Stimulated activated CD4-positive, alpha-beta T cell treated with anti-CD3 and anti-CD28 coated beads, Interleukin-1b, Interleukin-23, amount 100 ng/mL, for 48 hours (primary cell): ENCODE measurements around the gene FAHD2B.
"Not testable (repeated sequence)": the region's sequence is repeated elsewhere in the genome, so short reads cannot be mapped to it uniquely, and the experiment has no call there.

Experiments
- DNase-seq: peaks from one replicate; pipeline ENCODE4 v3.0.0-alpha.2; 2020

FAHD2B gene, protein sequence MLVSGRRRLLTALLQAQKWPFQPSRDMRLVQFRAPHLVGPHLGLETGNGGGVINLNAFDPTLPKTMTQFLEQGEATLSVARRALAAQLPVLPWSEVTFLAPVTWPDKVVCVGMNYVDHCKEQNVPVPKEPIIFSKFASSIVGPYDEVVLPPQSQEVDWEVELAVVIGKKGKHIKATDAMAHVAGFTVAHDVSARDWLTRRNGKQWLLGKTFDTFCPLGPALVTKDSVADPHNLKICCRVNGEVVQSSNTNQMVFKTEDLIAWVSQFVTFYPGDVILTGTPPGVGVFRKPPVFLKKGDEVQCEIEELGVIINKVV

DNA sequence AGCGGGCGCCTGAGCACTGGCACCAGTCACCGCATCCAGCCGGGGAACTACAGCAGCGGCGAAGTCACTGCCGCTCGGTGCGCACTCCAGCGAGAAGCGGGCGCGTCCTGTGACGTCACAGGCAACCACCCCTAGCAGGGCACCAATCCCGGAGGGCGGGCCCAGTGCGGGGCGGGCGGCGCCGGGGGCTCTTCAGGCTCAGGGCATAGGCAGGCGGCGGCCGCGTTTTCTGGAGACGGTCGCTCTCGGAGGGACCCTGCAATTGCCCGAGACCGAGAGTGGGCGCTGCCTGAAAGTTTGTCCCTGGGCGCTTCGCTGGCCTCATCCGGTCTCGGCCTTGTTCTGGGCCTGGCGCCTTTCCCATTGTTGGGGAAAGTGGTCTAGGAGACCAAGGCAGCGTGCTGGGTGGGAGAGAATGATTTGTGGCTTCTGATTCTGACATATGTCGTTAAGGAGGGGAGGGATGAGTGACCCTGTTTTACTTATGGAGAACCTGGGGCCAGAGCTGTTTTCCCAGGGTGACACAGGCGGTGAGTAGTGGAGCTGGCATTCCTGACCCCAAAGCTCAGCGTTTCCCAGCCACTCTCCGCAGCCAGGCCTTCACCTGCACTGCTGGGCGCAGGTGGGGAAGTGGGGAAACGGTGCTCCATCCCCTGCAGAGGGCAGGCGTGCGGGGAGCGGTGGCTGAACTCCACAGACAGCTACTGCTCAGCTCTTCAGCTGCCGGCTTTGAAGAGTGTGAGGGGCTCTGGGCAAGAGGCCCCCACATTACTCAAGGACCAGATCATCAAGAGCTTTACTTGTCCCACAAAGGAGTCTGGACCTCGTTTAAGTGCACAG, at the start of gene FAHD2B:
Gene FAHD2B (minus strand): TSS at position 111 of the 840 bp plus-strand sequence. CDS start 3,176 bp downstream, outside the sequence.
- DNase-seq, result peak; percentile 84

DNA sequence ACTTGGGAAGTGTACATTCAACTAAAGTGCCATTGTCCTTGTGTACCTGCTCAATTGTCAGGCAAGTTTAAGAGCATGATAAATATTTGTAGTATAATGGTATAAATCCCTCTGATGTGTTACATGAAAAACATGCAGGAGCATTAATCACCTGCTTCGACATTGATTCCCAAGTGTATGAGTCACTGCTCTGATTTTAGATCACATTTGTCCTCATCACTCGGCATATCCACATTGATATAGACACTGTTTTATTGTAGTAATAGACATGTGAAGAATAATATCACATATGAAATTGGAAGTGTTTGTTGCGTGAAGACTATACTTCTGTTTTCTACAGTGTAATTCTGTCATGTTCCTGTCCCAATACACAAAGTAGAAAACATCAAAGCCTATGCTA, 49.3 kb upstream of the FAHD2B start:
- not testable (repeated sequence) for DNase-seq

DNA sequence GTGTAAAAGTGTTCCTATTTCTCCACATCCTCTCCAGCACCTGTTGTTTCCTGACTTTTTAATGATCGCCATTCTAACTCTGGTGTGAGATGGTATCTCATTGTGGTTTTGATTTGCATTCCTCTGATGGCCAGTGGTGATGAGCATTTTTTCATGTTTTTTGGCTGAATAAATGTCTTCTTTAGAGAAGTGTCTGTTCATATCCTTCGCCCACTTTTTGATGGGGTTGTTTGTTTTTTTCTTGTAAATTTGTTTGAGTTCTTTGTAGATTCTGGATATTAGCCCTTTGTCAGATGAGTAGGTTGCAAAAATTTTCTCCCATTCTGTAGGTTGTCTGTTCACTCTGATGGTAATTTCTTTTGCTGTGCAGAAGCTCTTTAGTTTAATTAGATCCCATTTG, 34.4 kb upstream of the FAHD2B start:
- DNase-seq, result not testable (repeated sequence)

DNA sequence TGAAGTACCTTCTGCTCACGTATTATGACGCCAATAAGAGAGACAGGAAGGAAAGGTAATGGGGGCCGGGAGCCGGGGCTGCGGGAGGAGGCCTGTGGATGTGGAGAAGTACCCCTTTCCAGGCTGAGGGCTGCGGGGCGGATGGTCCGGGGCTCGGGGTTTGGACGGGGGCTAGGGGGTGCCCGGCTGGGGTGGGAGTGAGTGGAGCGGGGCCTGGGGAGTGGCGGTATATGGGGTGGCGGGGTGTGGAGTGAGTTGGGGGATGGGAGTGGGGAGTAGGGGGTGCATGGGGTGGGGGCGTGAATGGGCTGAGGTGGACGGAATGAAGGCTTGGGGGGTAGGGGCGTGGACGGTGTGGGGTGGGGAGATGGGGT, 19.2 kb upstream of the FAHD2B start:
- not testable (repeated sequence) for DNase-seq

DNA sequence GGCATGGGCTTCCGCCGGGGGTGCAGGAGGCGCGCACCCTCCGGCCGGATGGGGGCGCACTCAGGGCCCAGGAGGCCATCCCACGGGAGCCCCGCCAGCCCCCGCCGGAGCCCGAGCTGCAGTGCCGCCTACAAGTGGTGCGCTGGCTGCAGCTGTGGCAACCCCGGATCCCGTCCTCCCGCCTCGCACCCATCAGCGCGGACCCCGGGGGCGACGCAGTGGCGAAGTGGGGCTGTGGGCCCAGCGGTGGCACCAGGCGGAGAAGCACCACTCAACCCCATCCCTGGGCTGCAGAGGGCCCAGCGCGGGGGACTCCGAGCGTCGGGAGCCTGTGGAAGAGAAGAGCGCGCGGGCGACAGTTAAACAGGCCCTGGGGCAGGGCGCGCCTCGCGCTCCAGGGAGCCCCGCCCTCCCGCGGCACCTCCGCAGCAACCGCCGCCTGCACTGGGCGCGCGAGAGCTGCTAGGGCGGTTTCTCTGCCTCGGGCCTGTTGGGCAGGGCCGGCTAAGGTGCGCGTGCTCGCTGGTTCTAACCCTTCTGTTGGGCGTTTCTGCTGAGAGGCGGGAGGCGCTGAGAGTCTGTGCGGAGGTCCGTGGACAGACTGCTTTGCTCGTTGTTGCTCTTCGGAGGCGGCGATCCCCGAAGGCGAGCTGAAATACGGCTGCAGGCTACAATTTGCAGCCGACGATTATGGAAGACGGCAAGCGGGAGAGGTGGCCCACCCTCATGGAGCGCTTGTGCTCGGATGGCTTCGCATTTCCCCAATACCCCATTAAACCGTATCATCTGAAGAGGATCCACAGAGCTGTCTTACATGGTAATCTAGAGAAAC, 18.6 kb upstream of the FAHD2B start, which contains the start of gene ANKRD36:
Gene ANKRD36 (plus strand): TSS at position 104 of the 832 bp plus-strand sequence. CDS start 587 bp downstream, at position 691.
- DNase-seq, result peak; percentile 88

DNA sequence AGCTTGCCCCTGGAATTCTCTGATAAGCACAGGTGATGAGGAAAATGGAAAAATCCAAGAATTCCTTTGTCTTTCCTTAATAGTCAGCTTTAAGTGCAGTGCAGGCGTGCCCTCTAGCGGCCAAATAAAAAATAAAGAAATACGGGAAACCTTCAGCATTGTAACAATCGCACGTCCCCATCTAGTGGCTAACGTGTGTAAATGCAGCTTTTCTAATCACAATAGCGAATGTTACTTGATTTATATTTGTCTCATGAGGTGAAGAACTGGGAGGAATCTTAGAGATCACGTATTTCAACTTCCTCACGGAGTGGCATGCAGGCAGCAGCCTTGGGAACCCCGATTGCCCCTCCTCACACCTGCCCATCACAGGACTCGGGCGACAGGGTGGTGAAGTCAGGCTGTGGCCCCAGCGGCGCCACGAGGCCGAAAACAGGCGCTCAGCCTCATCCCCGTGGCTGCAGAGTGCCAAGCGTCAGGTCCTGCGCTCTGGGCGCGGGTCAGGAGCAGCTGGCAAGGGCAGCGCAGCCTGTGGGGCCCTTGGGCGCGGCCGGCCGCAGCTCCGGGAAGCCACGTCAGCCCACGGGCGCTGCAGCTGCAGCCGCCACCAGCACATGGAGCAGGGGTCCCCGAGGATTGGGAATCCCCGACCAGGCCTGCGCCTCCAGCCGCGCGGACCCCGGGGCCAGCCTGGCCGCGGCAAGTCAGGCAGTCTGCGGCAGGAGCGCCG, 17.8 kb upstream of the FAHD2B start:
- DNase-seq, result peak; percentile 38

DNA sequence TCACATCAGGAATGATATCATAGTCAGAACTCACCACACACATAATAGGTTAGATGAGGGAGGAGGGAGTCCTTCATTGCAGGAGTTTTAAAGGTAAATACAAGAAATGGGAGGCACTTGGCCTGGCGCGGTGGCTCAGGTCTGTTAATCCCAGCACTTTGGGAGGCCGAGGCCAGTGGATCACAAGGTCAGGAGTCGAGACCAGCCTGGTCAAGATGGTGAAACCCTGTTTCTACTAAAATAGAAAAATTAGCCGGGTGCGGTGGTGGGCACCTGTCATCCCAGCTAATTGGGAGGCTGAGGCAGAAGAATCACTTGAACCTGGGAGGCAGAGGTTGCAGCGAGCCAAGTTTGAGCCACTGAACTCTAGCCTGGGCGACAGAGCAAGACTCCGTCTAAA, 16.6 kb upstream of the FAHD2B start:
- DNase-seq, result not testable (repeated sequence)

DNA sequence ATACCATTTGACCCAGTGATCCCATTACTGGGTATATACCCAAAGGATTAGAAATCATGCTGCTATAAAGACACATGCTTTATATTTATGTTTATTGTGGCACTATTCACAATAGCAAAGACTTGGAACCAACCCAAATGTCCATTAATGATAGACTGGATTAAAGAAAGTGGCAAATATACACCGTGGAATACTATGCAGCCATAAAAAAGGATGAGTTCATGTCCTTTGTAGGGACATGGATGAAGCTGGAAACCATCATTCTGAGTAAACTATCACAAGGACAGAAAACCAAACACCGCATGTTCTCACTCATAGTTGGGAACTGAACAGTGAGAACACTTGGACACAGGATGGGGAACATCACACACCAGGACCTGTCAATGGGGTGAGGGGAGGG, 12.2 kb upstream of the FAHD2B start:
- DNase-seq, result not testable (repeated sequence)

DNA sequence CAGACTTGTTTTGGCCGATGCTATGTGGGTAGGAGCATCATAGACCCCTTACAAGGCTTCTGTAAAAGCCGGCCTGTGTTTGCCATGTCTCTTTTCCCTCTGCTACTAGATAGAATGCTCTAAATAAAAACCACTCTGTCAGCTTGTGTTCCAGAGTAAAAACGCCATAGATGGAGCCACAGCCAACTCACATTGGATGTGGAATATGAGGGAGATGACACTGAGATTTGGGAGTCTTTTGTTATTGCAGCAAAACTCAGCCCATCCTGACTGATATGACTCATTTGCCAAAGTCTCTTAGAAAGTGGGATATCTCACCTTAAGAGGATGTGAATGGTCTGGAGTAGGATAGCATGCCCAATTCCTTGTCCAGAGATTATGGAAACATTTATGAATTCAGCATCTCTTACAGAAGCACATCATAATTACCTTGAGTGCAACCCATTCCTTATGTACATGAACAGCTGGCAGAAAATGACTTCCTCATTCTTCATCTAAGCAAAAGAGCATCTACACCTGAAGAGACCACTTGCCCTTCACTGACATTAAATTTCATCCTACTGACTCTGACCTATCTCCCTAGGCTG, 4.2 kb upstream of the FAHD2B start:
- DNase-seq, result not testable (repeated sequence)

DNA sequence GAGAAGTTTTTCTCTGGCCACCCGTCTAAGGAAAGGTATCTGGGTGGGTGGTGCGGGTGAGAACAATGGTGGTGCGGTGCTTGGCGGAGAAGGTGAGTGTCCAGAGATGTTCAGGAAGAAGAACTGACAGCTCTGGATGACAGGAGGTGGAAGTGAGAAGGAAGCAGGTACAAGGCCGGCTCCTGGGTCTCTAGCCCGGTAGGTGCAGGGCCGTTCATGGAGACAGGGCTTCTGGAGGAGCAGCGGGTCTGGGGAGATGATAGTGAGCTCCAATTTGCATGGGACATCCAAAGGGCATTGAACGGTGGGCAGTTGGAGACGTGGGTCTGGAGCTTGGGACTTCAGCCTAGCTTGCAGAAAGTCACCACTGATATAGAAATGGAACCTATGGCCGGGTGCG, 979 bp upstream of the FAHD2B start:
- no peak for DNase-seq

DNA sequence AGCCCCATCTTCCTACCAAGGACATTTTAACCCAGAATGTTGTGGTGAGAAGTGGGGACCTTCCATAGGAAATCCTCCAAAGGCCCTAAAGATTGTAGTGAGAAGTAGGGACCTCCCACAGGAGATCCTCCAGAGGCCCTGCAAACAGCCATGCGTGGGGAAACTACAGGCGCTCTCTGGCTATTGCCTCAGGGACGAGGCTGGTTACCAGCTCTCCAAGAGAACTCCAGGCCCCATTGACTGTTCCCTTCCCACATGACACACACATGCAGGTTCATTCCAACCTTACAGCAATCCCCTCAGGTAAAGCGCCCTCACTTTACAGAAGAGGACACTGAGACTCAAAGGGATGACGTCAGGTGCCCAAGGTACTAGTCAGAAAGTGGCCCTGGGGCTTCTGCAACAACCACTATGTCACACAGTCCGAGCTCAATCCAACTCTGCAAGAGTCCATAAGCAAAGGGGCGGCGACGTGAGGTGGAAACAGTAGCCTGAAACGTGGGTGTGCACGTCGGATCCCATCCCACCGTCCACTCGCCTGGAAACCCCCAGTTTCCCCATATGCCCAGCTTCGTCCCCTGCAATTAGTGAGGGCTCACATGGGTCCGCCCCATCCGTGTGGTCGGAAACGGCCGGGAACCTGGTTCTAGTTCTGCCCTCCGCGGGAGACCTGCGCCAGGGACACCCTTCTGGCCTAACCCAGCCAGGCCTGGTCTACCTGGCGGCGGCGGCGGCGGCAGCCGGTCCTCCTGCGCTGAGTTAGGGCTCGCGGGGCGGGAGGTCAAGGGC, 505 bp downstream of the FAHD2B start:
- DNase-seq, result not testable (repeated sequence)

DNA sequence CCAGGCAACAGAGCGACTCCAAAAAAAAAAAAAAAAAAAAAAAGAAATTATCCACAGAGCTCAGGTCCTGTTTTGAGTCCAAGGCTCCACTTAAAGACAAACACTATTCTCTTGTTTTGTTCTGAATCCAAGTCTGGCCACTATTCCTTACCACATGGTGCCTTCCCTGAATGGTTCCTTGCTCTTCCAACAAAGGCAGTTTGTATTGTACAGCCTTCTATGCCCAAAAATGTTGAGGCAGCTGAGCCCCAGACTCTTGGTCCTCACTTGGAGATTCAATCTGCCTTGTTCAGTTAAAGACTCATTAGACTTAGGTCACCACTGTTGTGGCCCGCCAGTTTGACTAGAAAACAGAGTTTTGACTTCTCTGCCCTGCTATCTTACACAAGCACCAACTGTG, 1.7 kb downstream of the FAHD2B start:
- not testable (repeated sequence) for DNase-seq

DNA sequence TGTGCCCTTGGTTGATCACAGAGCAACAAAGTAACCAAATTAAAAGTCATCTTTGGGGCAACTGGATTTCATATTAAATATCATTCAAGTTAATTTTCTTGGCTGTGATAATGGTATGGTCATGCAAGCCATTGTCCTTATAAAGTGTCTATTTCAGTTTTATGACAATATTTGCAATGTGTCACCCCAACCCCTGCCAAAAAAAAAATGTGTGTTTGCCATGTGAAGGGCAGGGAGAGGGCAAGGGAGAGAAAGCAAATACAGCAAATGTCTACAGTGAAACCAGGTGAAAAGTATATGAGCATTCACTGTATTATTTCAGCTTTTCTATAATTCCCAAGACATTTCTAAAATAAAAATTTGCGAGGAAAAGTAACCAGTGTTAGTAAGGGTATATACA, 6.0 kb downstream of the FAHD2B start:
- DNase-seq, result not testable (repeated sequence)

DNA sequence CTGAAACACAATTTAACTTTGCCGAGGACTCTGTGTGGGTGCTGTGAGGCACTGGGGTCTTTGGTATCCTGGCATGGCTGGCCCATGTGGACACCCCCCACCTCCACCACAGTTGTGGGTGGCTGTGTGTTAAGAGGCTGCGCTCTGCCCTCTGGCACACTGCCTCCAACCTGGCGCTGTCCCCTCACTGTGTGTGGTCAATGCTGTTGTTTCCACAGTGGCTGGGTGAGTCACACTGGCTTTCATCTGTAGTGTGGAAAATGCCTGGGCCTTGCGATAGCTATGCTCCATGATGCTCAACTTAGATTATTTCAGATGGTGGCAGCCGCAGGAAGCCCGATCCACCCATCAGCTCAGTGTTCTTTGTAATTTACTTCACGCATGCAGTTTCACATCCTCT, 9.6 kb downstream of the FAHD2B start:
- DNase-seq, result not testable (repeated sequence)

DNA sequence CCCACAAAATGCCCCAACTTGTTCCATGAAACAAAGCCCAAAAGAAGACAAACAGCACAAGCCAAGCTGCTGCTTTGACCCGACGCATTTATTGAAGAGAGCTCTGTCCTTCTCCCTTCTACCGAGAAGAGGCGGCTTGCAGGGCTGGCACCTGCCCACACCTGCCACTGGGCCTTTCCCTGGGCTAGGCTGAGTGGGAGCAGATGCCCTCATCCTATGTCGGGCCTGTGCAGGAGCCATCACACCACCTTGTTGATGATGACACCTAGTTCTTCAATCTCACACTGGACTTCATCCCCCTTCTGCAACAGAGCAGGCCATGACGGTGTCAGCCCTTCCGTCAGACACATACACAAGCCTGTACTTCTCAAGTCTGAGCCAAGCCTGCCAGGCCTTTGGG, 11.2 kb downstream of the FAHD2B start:
- DNase-seq, result not testable (repeated sequence)

DNA sequence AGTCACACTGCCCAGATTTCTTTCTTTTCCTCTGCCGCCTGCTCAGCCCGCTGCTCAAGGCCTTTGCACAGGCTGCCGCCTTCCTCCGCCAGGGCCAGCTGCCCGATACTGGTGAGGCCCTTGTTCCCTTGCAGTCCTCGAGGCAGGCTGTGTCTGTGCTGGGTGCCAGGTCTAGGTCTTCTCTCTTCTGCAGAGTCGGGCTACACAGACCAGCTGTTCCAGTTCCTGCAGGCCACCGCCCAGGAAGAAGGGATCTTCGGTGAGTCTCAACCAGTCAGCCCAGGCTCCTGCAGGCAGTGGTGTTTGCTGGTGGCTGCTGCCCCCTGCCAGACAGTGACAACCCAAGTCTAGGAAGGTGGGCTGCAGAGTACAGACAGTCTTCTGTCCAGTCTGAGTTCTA, 12.5 kb downstream of the FAHD2B start:
- not testable (repeated sequence) for DNase-seq

DNA sequence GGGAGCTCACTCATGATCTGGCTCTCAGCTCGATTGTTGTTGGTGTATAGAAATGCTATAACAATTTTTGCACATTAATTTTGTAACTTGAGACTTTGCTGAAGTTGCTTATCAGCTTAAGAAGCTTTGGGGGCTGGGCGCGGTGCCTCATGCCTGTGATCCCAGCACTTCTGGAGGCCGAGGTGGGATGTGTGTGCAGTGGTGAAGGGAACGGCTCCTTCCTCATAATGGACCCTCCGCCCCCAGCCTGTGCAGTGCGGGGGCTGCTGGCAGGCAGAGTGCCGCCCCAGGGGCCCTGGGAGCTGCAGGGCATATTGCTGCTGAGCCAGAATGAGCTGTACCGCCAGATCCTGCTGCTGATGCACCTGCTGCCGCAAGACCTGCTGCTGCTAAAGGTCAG, 13.8 kb downstream of the FAHD2B start:
- not testable (repeated sequence) for DNase-seq

DNA sequence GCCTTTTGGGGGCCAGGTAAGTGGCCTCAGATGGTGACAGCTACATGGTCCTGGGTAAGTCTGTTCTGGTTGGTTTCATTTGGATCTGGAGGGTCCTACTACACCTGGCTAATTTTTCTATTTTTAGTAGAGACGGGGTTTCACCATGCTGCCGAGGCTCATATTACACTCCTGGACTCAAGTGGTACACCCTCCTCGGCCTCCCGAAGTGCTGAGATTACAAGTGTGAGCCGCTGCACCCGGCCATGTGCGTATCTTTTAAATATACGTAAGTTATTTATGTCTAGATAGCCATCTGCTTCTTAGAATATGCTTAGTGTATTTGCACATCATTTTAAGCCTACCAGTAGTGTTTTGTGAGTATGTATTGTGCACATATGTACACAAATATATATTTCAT, 17.5 kb downstream of the FAHD2B start:
- DNase-seq, result not testable (repeated sequence)

DNA sequence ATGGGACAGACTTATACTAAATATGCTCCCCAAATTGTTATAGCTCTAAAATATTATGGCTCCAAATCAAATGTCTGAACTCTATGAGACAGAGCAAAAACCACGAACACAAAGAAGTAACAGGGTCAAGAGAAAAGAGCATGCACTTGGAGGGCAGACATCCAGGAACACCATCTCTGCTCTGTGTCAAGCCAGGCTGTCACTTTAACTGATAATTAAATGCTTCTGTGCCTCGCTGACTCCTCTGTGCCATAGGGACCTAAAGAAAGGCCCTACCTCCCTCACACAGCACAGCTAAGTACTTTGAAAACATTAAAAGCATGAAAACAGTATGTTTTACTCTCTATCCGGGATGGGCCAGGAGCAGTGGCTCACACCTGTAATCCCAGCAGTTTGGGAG, 23.8 kb downstream of the FAHD2B start:
- DNase-seq, result not testable (repeated sequence)

DNA sequence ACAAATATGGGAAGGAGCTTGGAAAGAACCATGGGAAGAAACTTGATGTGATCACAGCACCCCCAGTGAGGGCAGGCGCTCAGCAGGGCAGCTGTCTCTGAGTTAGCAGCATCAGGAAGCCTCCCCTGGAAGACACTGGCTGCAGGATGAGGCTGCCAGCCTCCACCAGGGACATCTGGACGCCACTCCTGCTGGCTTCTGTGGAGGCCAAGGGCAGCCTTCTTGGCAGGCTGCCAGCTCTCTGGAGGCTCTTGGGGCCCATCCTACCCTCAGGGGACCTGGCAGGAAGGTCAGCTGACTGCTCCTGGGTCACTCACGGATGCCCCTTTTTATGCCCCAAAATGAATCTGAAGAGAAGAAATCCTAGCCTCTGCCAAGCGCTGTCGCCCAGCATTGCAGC, 26.0 kb downstream of the FAHD2B start:
- not testable (repeated sequence) for DNase-seq

DNA sequence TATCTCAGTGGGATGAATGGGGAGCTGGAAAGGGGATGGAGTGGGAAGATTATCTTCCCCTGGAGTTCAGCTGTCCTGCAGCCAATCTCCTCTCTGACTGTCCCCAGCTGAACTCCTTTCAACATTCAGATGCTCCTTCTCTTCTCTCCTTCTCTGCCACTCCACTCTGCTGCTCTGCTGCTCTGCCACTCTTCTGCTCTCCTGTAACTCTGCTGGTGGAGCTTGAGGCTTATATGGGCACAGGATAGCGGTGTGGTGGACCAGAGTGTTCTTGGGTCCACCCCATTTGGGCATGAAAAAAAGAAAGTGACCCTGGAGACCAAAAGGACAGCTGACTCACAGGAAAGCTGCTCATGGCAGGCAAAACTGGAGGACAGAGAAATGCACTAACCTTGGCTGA, 26.6 kb downstream of the FAHD2B start:
- DNase-seq, result no peak
